Measurements from ENCODE around the gene CCNJ.
A peak's percentile ranks its signal among the peaks of the same experiment; 100 is the strongest.
"Not testable (repeated sequence)": the region's sequence is repeated elsewhere in the genome, so short reads cannot be mapped to it uniquely, and the experiment has no call there.

CCNJ gene

GRCh38 chr10:96043033-96043892 lies at the start of gene CCNJ:
TSS of gene CCNJ (plus strand) at chr10:96043583. CDS start at chr10:96044394, 811 bp downstream.
- DNase-seq (ENCODE audit: low read depth in 2 of 2): peak; percentile 37 to 64

GRCh38 chr10:95994376-95994775 lies 49.0 kb upstream of the CCNJ start:
- DNase-seq (ENCODE audit: low read depth in 2 of 2): not testable (repeated sequence)

GRCh38 chr10:95998255-95998784 lies 45.1 kb upstream of the CCNJ start:
- no peak for DNase-seq (ENCODE audit: low read depth in 2 of 2)

GRCh38 chr10:96013956-96014355 lies 29.4 kb upstream of the CCNJ start:
- DNase-seq (ENCODE audit: low read depth in 2 of 2): no peak

- DNase-seq (ENCODE audit: low read depth in 2 of 2): no peak
Measured at GRCh38 chr10:96014473-96015102, 28.8 kb upstream of the CCNJ start.

GRCh38 chr10:96017191-96017687 lies 26.1 kb upstream of the CCNJ start:
- no peak for DNase-seq (ENCODE audit: low read depth in 2 of 2)

- no peak for DNase-seq (ENCODE audit: low read depth in 2 of 2)
Measured at GRCh38 chr10:96021332-96021731, 22.1 kb upstream of the CCNJ start.

- DNase-seq (ENCODE audit: low read depth in 2 of 2): no peak
Measured at GRCh38 chr10:96022739-96023138, 20.6 kb upstream of the CCNJ start.

GRCh38 chr10:96023168-96023567 lies 20.2 kb upstream of the CCNJ start:
- DNase-seq (ENCODE audit: low read depth in 2 of 2): no peak

GRCh38 chr10:96025566-96025965 lies 17.8 kb upstream of the CCNJ start:
- no peak for DNase-seq (ENCODE audit: low read depth in 2 of 2)

GRCh38 chr10:96034625-96035024 lies 8.8 kb upstream of the CCNJ start:
- no peak for DNase-seq (ENCODE audit: low read depth in 2 of 2)

GRCh38 chr10:96038476-96039387 lies 4.7 kb upstream of the CCNJ start:
- no peak for DNase-seq (ENCODE audit: low read depth in 2 of 2)

- DNase-seq (ENCODE audit: low read depth in 2 of 2): no peak
Measured at GRCh38 chr10:96041146-96041545, 2.2 kb upstream of the CCNJ start.

- DNase-seq (ENCODE audit: low read depth in 2 of 2): peak in 1 of 2 donors; percentile 12
Measured at GRCh38 chr10:96043893-96044715, 721 bp downstream of the CCNJ start.

- no peak for DNase-seq (ENCODE audit: low read depth in 2 of 2)
Measured at GRCh38 chr10:96044736-96045135, 1.4 kb downstream of the CCNJ start.

- DNase-seq (ENCODE audit: low read depth in 2 of 2): no peak
Measured at GRCh38 chr10:96046546-96046945, 3.2 kb downstream of the CCNJ start.

GRCh38 chr10:96047004-96047649 lies 3.7 kb downstream of the CCNJ start:
- no peak for DNase-seq (ENCODE audit: low read depth in 2 of 2)

GRCh38 chr10:96047925-96048324 lies 4.5 kb downstream of the CCNJ start:
- DNase-seq (ENCODE audit: low read depth in 2 of 2): not testable (repeated sequence)

- DNase-seq (ENCODE audit: low read depth in 2 of 2): no peak
Measured at GRCh38 chr10:96049340-96049739, 6.0 kb downstream of the CCNJ start.

- no peak for DNase-seq (ENCODE audit: low read depth in 2 of 2)
Measured at GRCh38 chr10:96053985-96054384, 10.6 kb downstream of the CCNJ start.
